HT1080 (cell line): ENCODE data around the gene SUMO1. TPM values are rescaled to one million over a fixed set of nuclear protein-coding genes. Genes with fewer than 3 reads are reported as not detected.

Experiments used
- DNase-seq: peaks from one replicate; pipeline ENCODE4 v3.0.0-alpha.2; 2015; ENCODE audit warnings: low read depth
- small RNA-seq: library from RNA; depleted of rRNA; stranded (forward); fragments of <200 nt; gene quantifications from one replicate; pipeline ENCODE3, GENCODE V24; 2014
- total RNA-seq: library from RNA; depleted of rRNA; stranded (reverse); fragments of >200 nt; shearing (Covaris generic); gene quantifications from 2 replicates; pipeline ENCODE4 v1.2.3, GENCODE V29; 2014; rRNA removed

SUMO1 gene
- total RNA-seq, 1 experiment from 2014 or later = 185 TPM

DNA sequence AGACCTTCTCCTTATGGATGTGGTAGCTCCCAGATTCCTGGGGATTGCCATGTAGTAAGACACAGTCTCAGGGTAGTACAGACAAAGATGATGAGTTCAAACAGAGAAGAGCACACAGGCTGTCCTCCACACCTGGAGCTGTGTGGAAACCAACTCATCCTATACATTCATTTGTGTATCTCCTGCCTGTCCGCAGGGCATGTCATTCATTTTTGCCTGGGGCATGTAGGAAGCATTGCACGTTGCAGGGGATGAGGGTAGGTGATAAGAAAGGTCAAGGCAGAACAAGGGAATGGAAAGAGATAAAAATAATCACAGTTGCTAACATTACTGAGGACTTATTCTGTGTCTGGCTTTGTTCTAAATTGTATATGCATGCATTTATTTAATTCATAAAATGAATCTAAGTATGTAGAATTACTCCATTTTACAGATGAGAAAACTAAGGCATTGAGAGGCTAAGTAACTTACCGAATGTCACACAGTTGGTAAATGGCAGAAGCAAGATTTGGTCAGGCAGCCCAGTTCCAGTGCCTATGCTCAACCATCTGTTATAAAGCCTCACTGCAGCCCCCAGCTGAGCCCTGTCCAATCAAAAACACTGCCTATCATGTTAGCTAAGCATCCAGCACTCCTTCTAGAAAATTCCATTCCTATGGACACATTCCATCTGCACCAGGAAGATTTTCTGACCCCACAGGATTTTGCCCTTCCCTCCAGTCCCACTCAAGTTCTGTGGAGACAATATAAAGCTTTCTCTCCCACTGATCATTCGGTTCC is 81.0 kb downstream of the SUMO1 start:
- no peak for DNase-seq

Small RNAs within 50 kb of the gene (small RNA-seq; reads per million reads assigned to genes)
- gene AC079354.2 (not detected), gene RF00575 (not detected), gene SNORD70 (450 reads per million, percentile 98 among the genes with 10 or more reads in this experiment)

Other genes starting within 250 kb of the SUMO1 start
- gene FZD7, start 204.7 kb downstream of the SUMO1 start, total RNA-seq = 5.7 and 7.2 TPM in 2 replicates
- not detected in 2 replicates for gene KIAA2012, start 165.3 kb downstream of the SUMO1 start, total RNA-seq
- 115 and 116 TPM in 2 replicates for gene NOP58, start 27.2 kb upstream of the SUMO1 start, total RNA-seq
- gene BMPR2, start 137.7 kb upstream of the SUMO1 start, total RNA-seq = 3.8 and 5.5 TPM in 2 replicates